Heart left ventricle (tissue), 16 donors: ENCODE measurements around the gene SMR3A. TPM values are rescaled to one million over a fixed set of nuclear protein-coding genes. Genes with fewer than 3 reads are reported as not detected.

Experiments used
- ATAC-seq, 4 donors: fragments of 200-7000 bp; cut with Tn5 transposase; one replicate each; pipeline ENCODE4 v1.9.1; 2020 to 2022; ENCODE audit warnings: moderate library complexity in 4 of 4, mild to moderate bottlenecking in 3 of 4, moderate number of reproducible peaks in 1 of 4
- DNase-seq, 5 donors: peaks; one replicate each; pipeline ENCODE4 v3.0.0-alpha.2; 2020
- H3K27ac ChIP-seq, 12 donors: fragments of 200-600 bp; sonication (generic) in 4 of 12; one replicate each; pipeline versions ENCODE4 v1.5.0 to v1.8.0; 2016 to 2022; ENCODE audit warnings: mild to moderate bottlenecking in 2 of 12
- H3K27me3 ChIP-seq, 9 donors: fragments of 200-600 bp; sonication (generic) in 2 of 9; one replicate each; pipeline versions ENCODE4 v1.5.1 to v1.8.0; 2016 to 2022; ENCODE audit warnings: mild to moderate bottlenecking in 3 of 9
- H3K36me3 ChIP-seq, 9 donors: fragments of 200-600 bp; sonication (generic) in 2 of 9; one replicate each; pipeline versions ENCODE4 v1.5.0 to v1.8.0; 2018 to 2022; ENCODE audit warnings: mild to moderate bottlenecking in 2 of 9
- H3K4me1 ChIP-seq, 12 donors: fragments of 200-600 bp; sonication (generic) in 4 of 12; one replicate each; pipeline versions ENCODE4 v1.5.0 to v1.8.0; 2016 to 2022; ENCODE audit warnings: mild to moderate bottlenecking in 3 of 12
- H3K4me3 ChIP-seq, 12 donors: fragments of 200-600 bp; sonication (generic) in 4 of 12; one replicate each; pipeline versions ENCODE4 v1.5.0 to v1.8.0; 2017 to 2022; ENCODE audit warnings: mild to moderate bottlenecking in 9 of 12, moderate library complexity in 4 of 12
- H3K9me3 ChIP-seq, 12 donors: fragments of 200-600 bp; sonication (generic) in 4 of 12; one replicate each; pipeline versions ENCODE4 v1.5.0 to v1.8.0; 2016 to 2022; ENCODE audit warnings: mild to moderate bottlenecking in 1 of 12
- CTCF ChIP-seq, 12 donors: fragments of 200-600 bp; sonication (generic) in 4 of 12; IDR thresholded peaks; one replicate each; pipeline versions ENCODE4 v1.5.0 to v1.8.0; 2018 to 2022; ENCODE audit warnings: antibody characterized with exemption in 12 of 12, mild to moderate bottlenecking in 5 of 12
- POLR2A ChIP-seq, 2 donors: fragments of 450-650 bp; IDR thresholded peaks; one replicate each; pipeline ENCODE4 v1.6.1; 2017; ENCODE audit warnings: antibody characterized with exemption in 2 of 2, mild to moderate bottlenecking in 2 of 2, moderate library complexity in 2 of 2
- WGBS, 4 donors: extraction: QIAGEN DNeasy Blood & Tissue Kit in 2 of 4; methylation state at CpG; one replicate each; pipeline versions ENCODE4 v1.1.5 to v1.1.7; 2013 to 2018; 5-methylcytosine and 5-hydroxymethylcytosine counted together
- intact Hi-C, 10 donors: fragments of 100-400 bp; cut with DNase I; formaldehyde crosslinking; loops; one replicate each; pipeline versions ENCODE4 v1.11.1 to v1.14.2; 2022
- polyA plus RNA-seq, 2 donors: library from polyadenylated mRNA; stranded (reverse); fragments of 200-250 nt; gene quantifications; one replicate each; pipeline ENCODE4 v1.2.3, GENCODE V29; 2013
- total RNA-seq, 9 donors: library from RNA; depleted of rRNA in 2 of 9; stranded (reverse); fragments of >200 nt in 2 of 9; fragmentation: NEBNext Ultra II Directional in 3 of 9; extraction: Animal tissue kit (Norgen Biotek cat#: 25700) in 3 of 9; gene quantifications; one replicate each; pipeline versions ENCODE4 v1.1.0 to v1.2.4, GENCODE V29; 2016 to 2023
- donor health status: ischemic (EF 13 %, LVEDD 7.1; RV severe dilation, severe dysfunction).
- donor health status: healthy with polysubstance abuse.
- donor health status: DM: no; HTN: yes; CAD: no.
- donor health status: DM: no; HTN: no; CAD: no.
- donor health status: ischemic (EF 25% LVEDD 6.9; RV normal size, moderate dysfunction).
- donor health status: ischemic (EF 25% LVEDD 5.7; RV mildly dilated, moderate dysfunction).
- donor health status: healthy.
- donor health status: DM: yes; HTN: yes; CAD: no.
- donor health status: ischemic (EF 35%, LVEDD 5.7; RV mildly dilated, moderate dysfunction).
- donor health status: nonischemic (EF 11% LVEDD 7.7; RV severe dilation, severe dysfunction).
- donor health status: DM: yes; HTN: yes; CAD: no.
- donor health status: PGD.
- donor health status: ischemic (EF 29% LVEDD 5.4; RV normal size, mild dysfunction).
- donor health status: nonischemic (EF 23%, LVEDD 6.1; RV moderate dilation, normal function).

The SMR3A gene
- total and polyA plus RNA-seq, 11 donors: not detected

- Histone ChIP-seq H3K4me3 (no peak overlapping the region), H3K9me3 (peaks cover 0 to 4% (median 0%) of the 10 kb centered on the region in 12 donors), H3K27ac (no peak overlapping the region), H3K36me3 (no peaks in the 10 kb centered on the region), H3K4me1 (no peaks in the 10 kb centered on the region), H3K27me3 (no peaks in the 10 kb centered on the region)
- WGBS, 4 donors: 64 to 73% (median 71%) methylated on average over 6 of the region's 6 CpGs
- TF ChIP-seq CTCF (IDR thresholded peaks at IDR 0.05) (no peak), POLR2A (IDR thresholded peaks at IDR 0.05) (no peak)
- no peak for DNase-seq
- no peak for ATAC-seq
- intact Hi-C loops: no loop called here
Observed at GRCh38 chr4:70405765-70406164, 45.2 kb downstream of the SMR3A start.

Other genes with a start within 250 kb of the SMR3A start
- not detected for gene PRR27, start 206.5 kb upstream of the SMR3A start, total RNA-seq
- not detected for gene PRR27, start 206.5 kb upstream of the SMR3A start, polyA plus RNA-seq
- not detected for gene ODAM, start 165.0 kb upstream of the SMR3A start, total RNA-seq
- gene ODAM, start 165.0 kb upstream of the SMR3A start, polyA plus RNA-seq: not detected
- gene FDCSP, start 134.6 kb upstream of the SMR3A start, total RNA-seq: not detected
- gene FDCSP, start 134.6 kb upstream of the SMR3A start, polyA plus RNA-seq: not detected
- gene CSN3, start 118.2 kb upstream of the SMR3A start, total RNA-seq: not detected
- gene CSN3, start 118.2 kb upstream of the SMR3A start, polyA plus RNA-seq: not detected
- gene CABS1, start 25.8 kb upstream of the SMR3A start, total RNA-seq: not detected
- not detected for gene CABS1, start 25.8 kb upstream of the SMR3A start, polyA plus RNA-seq
- gene SMR3B, start 22.4 kb downstream of the SMR3A start, total RNA-seq: not detected
- not detected for gene SMR3B, start 22.4 kb downstream of the SMR3A start, polyA plus RNA-seq
- not detected for gene OPRPN, start 37.2 kb downstream of the SMR3A start, total RNA-seq
- gene OPRPN, start 37.2 kb downstream of the SMR3A start, polyA plus RNA-seq: not detected
- gene MUC7, start 111.4 kb downstream of the SMR3A start, total RNA-seq: not detected
- not detected for gene MUC7, start 111.4 kb downstream of the SMR3A start, polyA plus RNA-seq
- gene AMTN, start 157.8 kb downstream of the SMR3A start, total RNA-seq: not detected
- not detected for gene AMTN, start 157.8 kb downstream of the SMR3A start, polyA plus RNA-seq
- gene AMBN, start 231.5 kb downstream of the SMR3A start, total RNA-seq: not detected
- gene AMBN, start 231.5 kb downstream of the SMR3A start, polyA plus RNA-seq: not detected